CD14-positive monocyte (primary cell): ENCODE results near the gene MIGA1. TPM values are rescaled to one million over a fixed set of nuclear protein-coding genes. Genes with fewer than 3 reads are reported as not detected.

Experiments used
- DNase-seq, 3 donors: peaks; one replicate each; pipeline ENCODE4 v3.0.0-alpha.2; 2011 to 2022
- H2AFZ ChIP-seq: 2 replicates; pipeline ENCODE4 v1.6.0; 2012; ENCODE audit warnings: mild to moderate bottlenecking, low read depth, low read length, inconsistent platforms; ENCODE audit not compliant: insufficient read depth, poor library complexity, severe bottlenecking
- H3K27ac ChIP-seq, 2 donors: 1 replicate in 1 of 2; 2 replicates in 1 of 2; pipeline ENCODE4 v1.5.1; 2012 to 2013; ENCODE audit warnings: low read length in 2 of 2, control low read depth in 1 of 2, inconsistent platforms in 1 of 2, low read depth in 1 of 2, mild to moderate bottlenecking in 1 of 2
- H3K27me3 ChIP-seq, 2 donors: one replicate each; pipeline versions ENCODE4 v1.6.0 to v1.6.1; 2011 to 2013; ENCODE audit warnings: low read length in 2 of 2; ENCODE audit not compliant: control insufficient read depth in 2 of 2, insufficient read depth in 2 of 2
- H3K36me3 ChIP-seq, 2 donors: replicated peaks in 1 of 2; 1 replicate in 1 of 2; 2 replicates in 1 of 2; pipeline versions ENCODE4 v1.5.1 to v1.6.1; 2012 to 2013; ENCODE audit warnings: low read length in 2 of 2, control low read depth in 1 of 2, inconsistent platforms in 1 of 2, mild to moderate bottlenecking in 1 of 2; ENCODE audit not compliant: insufficient read depth in 2 of 2, control insufficient read depth in 1 of 2
- H3K4me1 ChIP-seq, 2 donors: 1 replicate in 1 of 2; 2 replicates in 1 of 2; pipeline versions ENCODE4 v1.5.1 to v1.6.1; 2012 to 2013; ENCODE audit warnings: low read length in 2 of 2, control low read depth in 1 of 2, inconsistent platforms in 1 of 2, mild to moderate bottlenecking in 1 of 2, moderate library complexity in 1 of 2; ENCODE audit not compliant: insufficient read depth in 2 of 2, control insufficient read depth in 1 of 2
- H3K4me2 ChIP-seq: replicated peaks from 2 replicates; pipeline ENCODE3; 2012; ENCODE audit warnings: low read length, moderate library complexity, mild to moderate bottlenecking; ENCODE audit not compliant: poor library complexity, severe bottlenecking; ENCODE audit errors: extremely low read depth
- H3K4me3 ChIP-seq, 3 experiments: fragments of 200-600 bp in 1 of 3; sonication (generic) in 1 of 3; replicated peaks in 1 of 3; 1 replicate in 2 of 3; 2 replicates in 1 of 3; pipeline ENCODE4 v1.5.1; 2011 to 2013; ENCODE audit warnings: low read length in 3 of 3, mild to moderate bottlenecking in 3 of 3, control low read depth in 2 of 3, low read depth in 2 of 3, inconsistent platforms in 1 of 3, moderate library complexity in 1 of 3
- H3K79me2 ChIP-seq: 2 replicates; pipeline ENCODE4 v1.6.0; 2012; ENCODE audit warnings: mild to moderate bottlenecking, control low read depth, inconsistent platforms, low read length, moderate library complexity; ENCODE audit not compliant: insufficient read depth
- H3K9ac ChIP-seq: 2 replicates; pipeline ENCODE4 v1.6.0; 2017; ENCODE audit warnings: low read length, mild to moderate bottlenecking; ENCODE audit not compliant: insufficient read depth, poor library complexity, severe bottlenecking
- H3K9me3 ChIP-seq, 2 donors: replicated peaks in 1 of 2; 1 replicate in 1 of 2; 2 replicates in 1 of 2; pipeline versions ENCODE4 v1.5.1 to v1.6.1; 2012 to 2013; ENCODE audit warnings: low read length in 2 of 2, control low read depth in 1 of 2; ENCODE audit not compliant: control insufficient read depth in 1 of 2, insufficient read depth in 1 of 2
- H4K20me1 ChIP-seq: 2 replicates; pipeline ENCODE4 v1.6.0; 2012; ENCODE audit warnings: mild to moderate bottlenecking, low read length, control low read depth, moderate library complexity; ENCODE audit not compliant: insufficient read depth
- H3K27ac Mint-ChIP-seq, 7 donors: one replicate each; pipeline ENCODE4 v1.8.0; 2020; ENCODE audit warnings: mild to moderate bottlenecking in 7 of 7, mixed read lengths in 7 of 7, moderate library complexity in 6 of 7, inconsistent platforms in 2 of 7
- H3K27me3 Mint-ChIP-seq, 3 donors: one replicate each; pipeline ENCODE4 v1.8.0; 2021 to 2022; ENCODE audit warnings: low read depth in 3 of 3, mild to moderate bottlenecking in 3 of 3, mixed read lengths in 3 of 3, moderate library complexity in 3 of 3, inconsistent platforms in 1 of 3
- H3K36me3 Mint-ChIP-seq, 2 donors: one replicate each; pipeline ENCODE4 v1.8.0; 2020; ENCODE audit warnings: mixed read lengths in 2 of 2, inconsistent platforms in 1 of 2, mild to moderate bottlenecking in 1 of 2
- H3K4me1 Mint-ChIP-seq: one replicate; pipeline ENCODE4 v1.8.0; 2020; ENCODE audit warnings: mild to moderate bottlenecking, mixed read lengths
- H3K4me3 Mint-ChIP-seq, 2 donors: one replicate each; pipeline ENCODE4 v1.8.0; 2020; ENCODE audit warnings: mild to moderate bottlenecking in 2 of 2, mixed read lengths in 2 of 2, moderate library complexity in 1 of 2
- H3K9me3 Mint-ChIP-seq, 7 donors: one replicate each; pipeline ENCODE4 v1.8.0; 2020 to 2022; ENCODE audit warnings: mixed read lengths in 7 of 7, mild to moderate bottlenecking in 6 of 7, moderate library complexity in 6 of 7, inconsistent platforms in 2 of 7
- whole genome bisulfite sequencing: methylation state at CpG from one replicate; pipeline ENCODE4 v1.1.5; 2013; ENCODE audit warnings: missing lambda C conversion rate; ENCODE audit not compliant: insufficient coverage; 5-methylcytosine and 5-hydroxymethylcytosine counted together
- intact Hi-C, 2 donors: fragments of 100-400 bp; cut with micrococcal nuclease; formaldehyde crosslinking; loops; one replicate each; pipeline versions ENCODE4 v1.15.0 to v1.15.1; 2023
- polyA plus RNA-seq, 3 donors: library from polyadenylated mRNA; depleted of rRNA in 1 of 3; unstranded in 2 of 3; stranded (reverse) in 1 of 3; fragments of 300-500 nt in 2 of 3; fragments of >200 nt in 1 of 3; fragmentation: Illumina TruSeq in 2 of 3; gene quantifications; 1 replicate in 2 of 3; 2 replicates in 1 of 3; pipeline ENCODE4 v1.2.3, GENCODE V29; 2012 to 2021
- TF ChIP-seq, protein P1 (sequence below): fragments of 200-600 bp; IDR thresholded peaks from one replicate; pipeline ENCODE4 v1.8.0; 2022; ENCODE audit warnings: antibody characterized with exemption, mild to moderate bottlenecking

Gene MIGA1
- polyA plus RNA-seq, 3 donors = 5.0 to 7.2 (median 6.5) TPM

DNA sequence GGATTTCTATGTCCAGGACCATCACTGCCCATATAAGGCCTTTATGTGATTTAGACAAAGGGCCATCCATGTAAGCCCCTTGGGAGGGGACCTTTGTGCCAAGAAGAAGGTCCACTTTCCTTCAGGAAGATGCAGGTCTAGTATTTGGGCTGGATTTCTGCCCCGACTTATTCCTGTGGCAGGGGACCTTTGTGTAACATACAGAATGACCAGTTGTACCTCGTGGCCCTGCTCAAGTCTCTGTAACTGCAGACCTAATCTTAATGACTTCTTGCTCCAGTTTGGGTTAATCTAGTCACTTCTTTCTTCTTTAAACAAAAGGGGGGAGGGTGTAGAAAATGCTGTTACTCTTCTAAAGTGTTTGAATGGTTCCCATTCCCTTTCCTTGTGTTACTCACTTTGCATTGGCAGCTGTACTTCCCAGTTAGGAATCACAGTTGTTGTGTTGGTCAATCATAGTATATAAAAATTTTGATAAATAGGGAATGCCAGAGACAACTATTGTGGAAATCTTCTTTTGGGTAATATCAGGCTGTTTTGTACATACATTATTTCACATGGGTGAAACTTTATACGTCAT lies 54.2 kb downstream of the MIGA1 start:
- Histone ChIP-seq H3K9me3 (no peaks in the 10 kb centered on the region), H3K9ac (no peak overlapping the region), H3K79me2 (no peaks in the 10 kb centered on the region), H3K27ac (no peak overlapping the region), H2AFZ (no peak overlapping the region), H3K4me1 (no peaks in the 10 kb centered on the region), H3K4me3 (no peak overlapping the region), H3K4me2 (no peak overlapping the region), H3K27me3 (no peaks in the 10 kb centered on the region), H3K36me3 (peaks cover 14 to 65% of the 10 kb centered on the region in 2 donors), H4K20me1 (no peaks in the 10 kb centered on the region)
- whole genome bisulfite sequencing = 100% methylated on average over 1 of the region's 3 CpGs
- Mint-ChIP-seq H3K27me3 (no peaks in the 10 kb centered on the region), H3K27ac (peak overlapping the region in 1 of 7 donors; percentile 17), H3K36me3 (peaks cover 37 to 47% of the 10 kb centered on the region in 2 donors), H3K4me3 (no peak overlapping the region), H3K9me3 (peaks cover 0 to 3% (median 0%) of the 10 kb centered on the region in 7 donors), H3K4me1 (peaks cover 9% of the 10 kb centered on the region)
- intact Hi-C loops = no loop called here
- TF ChIP-seq, protein P1, sequence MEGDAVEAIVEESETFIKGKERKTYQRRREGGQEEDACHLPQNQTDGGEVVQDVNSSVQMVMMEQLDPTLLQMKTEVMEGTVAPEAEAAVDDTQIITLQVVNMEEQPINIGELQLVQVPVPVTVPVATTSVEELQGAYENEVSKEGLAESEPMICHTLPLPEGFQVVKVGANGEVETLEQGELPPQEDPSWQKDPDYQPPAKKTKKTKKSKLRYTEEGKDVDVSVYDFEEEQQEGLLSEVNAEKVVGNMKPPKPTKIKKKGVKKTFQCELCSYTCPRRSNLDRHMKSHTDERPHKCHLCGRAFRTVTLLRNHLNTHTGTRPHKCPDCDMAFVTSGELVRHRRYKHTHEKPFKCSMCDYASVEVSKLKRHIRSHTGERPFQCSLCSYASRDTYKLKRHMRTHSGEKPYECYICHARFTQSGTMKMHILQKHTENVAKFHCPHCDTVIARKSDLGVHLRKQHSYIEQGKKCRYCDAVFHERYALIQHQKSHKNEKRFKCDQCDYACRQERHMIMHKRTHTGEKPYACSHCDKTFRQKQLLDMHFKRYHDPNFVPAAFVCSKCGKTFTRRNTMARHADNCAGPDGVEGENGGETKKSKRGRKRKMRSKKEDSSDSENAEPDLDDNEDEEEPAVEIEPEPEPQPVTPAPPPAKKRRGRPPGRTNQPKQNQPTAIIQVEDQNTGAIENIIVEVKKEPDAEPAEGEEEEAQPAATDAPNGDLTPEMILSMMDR = no peak
- no peak for DNase-seq

DNA sequence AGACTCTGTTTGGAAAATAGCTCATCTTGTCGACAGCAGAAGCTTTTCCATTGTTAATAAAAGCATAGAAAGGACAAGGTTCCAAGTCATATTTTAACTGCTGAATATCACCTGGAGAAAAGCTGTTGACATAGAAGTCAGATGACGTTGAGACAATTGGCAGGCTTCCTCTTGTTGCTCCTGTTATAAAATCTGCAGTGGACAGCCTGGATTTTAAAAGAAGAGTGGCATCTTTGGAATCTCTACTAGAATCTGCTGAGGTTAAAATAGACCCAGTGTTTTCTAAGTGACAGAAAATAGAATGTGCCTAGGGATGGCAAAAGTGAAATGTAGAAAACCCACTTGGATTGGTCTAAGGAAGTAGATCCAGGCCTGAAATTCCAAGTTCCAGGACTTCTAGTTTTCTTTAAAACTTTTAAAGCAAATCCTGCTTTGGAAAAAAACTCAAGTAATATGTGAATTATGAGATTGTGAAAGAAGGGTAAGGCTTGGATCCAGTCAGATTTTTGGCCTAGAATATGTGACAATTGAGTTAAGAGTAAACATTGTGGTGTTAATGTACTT lies 55.4 kb downstream of the MIGA1 start:
- intact Hi-C loops = no loop called here
- Histone ChIP-seq H3K36me3 (peaks cover 15 to 65% of the 10 kb centered on the region in 2 donors), H3K4me3 (no peak overlapping the region), H4K20me1 (no peaks in the 10 kb centered on the region), H3K27me3 (no peaks in the 10 kb centered on the region), H2AFZ (no peak overlapping the region), H3K27ac (no peak overlapping the region), H3K4me2 (no peak overlapping the region), H3K79me2 (no peaks in the 10 kb centered on the region), H3K4me1 (no peaks in the 10 kb centered on the region), H3K9me3 (no peaks in the 10 kb centered on the region), H3K9ac (no peak overlapping the region)
- Mint-ChIP-seq H3K9me3 (peaks cover 0 to 3% (median 0%) of the 10 kb centered on the region in 7 donors), H3K4me1 (peaks cover 9% of the 10 kb centered on the region), H3K4me3 (no peak overlapping the region), H3K27ac (no peak overlapping the region), H3K36me3 (peaks cover 38 to 47% of the 10 kb centered on the region in 2 donors), H3K27me3 (no peaks in the 10 kb centered on the region)
- WGBS = 67% methylated on average over 1 of the region's 2 CpGs
- TF ChIP-seq, protein P1 = no peak
- DNase-seq = no peak
